Activated CD8-positive, alpha-beta memory T cell treated with anti-CD3 and anti-CD28 coated beads, Interleukin-2, amount 50 U/mL, for 4 hours (primary cell): Measurements from ENCODE around the gene IL13RA2.

ENCODE experiments used
- DNase-seq: peaks from one replicate; pipeline ENCODE4 v3.0.0-alpha.2; 2020

IL13RA2 gene

DNA sequence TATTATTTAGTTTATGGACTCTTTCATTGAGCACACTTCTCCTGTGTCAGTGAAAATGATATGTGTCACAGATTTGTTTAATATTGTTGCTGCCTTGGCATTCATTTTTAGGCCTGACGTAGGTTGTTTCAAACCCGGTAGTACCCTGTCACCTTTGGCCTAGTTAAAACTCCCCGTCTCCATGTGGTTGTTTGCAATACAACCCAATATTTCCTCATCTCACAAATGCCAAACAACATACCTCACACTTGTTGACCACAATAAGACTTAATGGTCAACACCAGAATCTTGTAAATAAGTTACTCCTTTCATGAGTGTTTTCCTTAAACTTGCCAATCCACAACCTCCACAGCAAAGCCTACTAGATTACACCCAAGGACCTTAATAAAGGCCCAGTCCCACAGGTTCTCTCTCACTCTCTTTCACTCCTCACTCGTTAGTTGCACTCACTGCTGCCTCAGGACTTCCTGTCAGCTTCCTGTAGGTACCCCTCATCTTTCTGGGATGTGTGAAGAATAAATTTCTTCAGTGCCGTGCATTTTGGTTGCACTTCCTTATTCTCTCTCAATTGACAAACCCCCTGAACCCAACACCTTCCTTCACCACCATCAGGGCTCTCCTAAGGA, 31.3 kb downstream of the IL13RA2 start:
- DNase-seq, result no peak

DNA sequence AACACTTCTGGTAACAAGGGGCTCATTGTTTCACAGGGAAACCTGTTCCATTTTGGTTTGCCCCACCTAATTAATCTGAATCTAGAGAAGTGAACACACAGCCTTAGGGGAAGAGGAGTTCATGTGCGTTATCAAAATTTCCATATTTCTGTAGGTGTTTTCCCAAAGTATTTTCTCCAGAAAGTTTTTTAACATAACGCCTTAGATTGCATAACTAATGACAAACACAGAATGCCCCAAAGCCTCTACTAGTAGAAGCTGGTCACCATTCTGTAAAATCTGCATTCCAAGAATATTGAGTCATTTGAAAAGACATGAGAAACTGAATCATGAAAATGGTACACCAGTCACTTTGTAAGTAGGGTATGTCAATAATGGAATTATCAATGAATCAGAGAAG, 41.1 kb downstream of the IL13RA2 start:
- DNase-seq, result no peak

DNA sequence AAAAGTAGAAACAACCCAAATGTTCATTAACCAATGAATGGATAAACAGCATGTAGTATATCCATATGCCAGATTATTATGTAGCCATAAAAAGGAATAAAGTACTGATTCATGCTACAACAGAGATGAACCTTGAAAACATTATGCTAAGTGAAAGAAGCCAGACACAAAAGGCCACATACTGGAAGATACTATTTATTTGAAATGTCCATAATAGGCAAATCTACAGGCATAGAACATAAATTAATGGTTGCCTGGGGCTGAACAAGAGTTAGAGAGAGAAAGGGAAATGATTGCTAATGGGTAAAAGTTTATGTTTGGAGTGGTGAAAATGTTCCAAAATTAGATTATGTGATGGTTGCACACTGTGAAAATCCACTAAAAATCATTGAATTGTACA, 44.4 kb downstream of the IL13RA2 start:
- no peak for DNase-seq

DNA sequence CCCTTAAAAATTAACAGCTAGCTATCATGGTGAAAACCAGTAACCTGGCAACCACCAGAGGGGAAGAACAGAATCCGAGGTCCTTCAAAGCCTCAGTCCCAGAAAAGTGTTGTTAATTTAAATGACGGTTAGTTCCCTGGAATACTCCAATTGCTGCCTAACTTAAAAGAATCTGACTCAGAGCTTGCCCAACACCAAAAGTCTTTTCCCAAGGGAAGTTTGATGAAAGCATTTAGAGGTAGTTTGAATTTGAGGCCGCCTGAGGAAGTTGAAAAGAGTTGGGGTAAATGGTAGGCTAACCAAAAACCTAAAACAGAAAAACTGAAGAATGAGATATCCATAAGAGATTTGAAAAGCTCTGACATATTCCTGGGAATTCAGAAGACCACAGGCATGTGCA, 46.6 kb downstream of the IL13RA2 start:
- no peak for DNase-seq

DNA sequence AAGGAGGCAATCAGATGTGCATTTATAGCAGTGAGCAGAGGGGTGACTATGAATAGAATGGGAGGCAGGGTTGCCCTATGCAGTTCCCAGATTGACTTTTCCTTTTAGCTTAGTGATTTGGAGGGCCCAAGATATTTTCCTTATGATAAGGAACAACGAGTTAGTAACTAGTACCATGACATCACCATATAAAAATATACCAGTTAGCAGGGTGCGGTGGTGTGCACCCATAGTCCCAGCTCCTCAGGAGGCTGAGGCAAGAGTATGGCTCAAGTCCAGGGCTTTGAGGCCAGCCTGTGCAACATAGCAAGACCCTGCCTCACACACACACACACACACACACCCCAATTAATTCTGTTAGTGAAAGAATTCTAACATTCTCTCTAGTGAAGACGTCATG, 53.0 kb downstream of the IL13RA2 start:
- no peak for DNase-seq

DNA sequence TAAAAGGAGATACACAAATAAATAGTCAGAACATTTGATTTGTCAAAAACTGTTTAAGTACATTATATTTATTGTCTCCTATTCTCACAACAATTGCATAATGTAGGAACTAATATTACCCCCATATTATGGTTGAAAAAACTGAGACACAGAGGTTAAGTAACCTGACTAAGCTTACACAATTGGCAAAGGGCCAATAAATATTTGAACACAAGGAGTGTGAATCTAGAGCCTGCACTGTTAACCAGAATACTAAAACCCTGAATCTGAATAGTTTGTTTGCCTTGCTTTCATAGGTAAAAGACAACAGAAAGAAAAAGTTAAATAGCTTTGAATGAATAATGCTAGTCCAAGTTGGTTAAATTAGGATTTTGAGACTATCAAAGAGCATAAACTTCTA, 55.2 kb downstream of the IL13RA2 start:
- no peak for DNase-seq

DNA sequence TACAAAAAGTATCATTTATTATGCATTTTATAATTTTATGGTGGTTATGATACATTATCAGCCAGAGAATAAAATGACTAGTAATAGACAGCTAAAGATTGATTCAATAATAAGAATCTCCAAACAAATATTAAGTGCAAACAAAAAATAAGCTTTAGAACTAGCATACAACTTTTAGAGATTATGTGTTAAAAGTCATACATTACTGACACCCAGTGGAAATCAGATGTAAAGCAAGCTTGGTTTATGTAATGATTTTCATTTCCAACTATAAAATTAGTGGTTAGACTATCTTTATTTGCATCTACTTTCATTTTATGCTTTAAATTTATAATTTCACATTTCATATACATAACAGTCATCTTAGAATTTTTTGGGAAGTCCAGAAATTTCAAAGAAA, 57.7 kb downstream of the IL13RA2 start:
- DNase-seq, result no peak
